HepG2 (cell line): Measurements from ENCODE around the gene ZSWIM7.

Experiments
- ELF1 ChIP-seq: sonication (generic); formaldehyde crosslinking; IDR thresholded peaks from 2 replicates; pipeline ENCODE4 v1.4.0; 2020; ENCODE audit warnings: missing genetic modification reagents
- ELK4 ChIP-seq: sonication (generic); formaldehyde crosslinking; IDR thresholded peaks from 2 replicates; pipeline ENCODE4 v1.9.0; 2021; ENCODE audit warnings: missing genetic modification reagents, borderline replicate concordance
- FOXJ3 ChIP-seq: sonication (generic); formaldehyde crosslinking; IDR thresholded peaks from 2 replicates; pipeline ENCODE4 v1.4.0; 2020; ENCODE audit warnings: missing genetic modification reagents, mild to moderate bottlenecking, borderline replicate concordance
- HDAC1 ChIP-seq: sonication (generic); formaldehyde crosslinking; IDR thresholded peaks from 2 replicates; pipeline ENCODE4 v1.5.1; 2020; ENCODE audit warnings: mild to moderate bottlenecking, missing genetic modification reagents
- MYC ChIP-seq: sonication (generic); formaldehyde crosslinking; IDR thresholded peaks from 2 replicates; pipeline ENCODE4 v1.9.0; 2021; ENCODE audit warnings: missing genetic modification reagents, borderline replicate concordance
- SMC3 ChIP-seq: IDR thresholded peaks from 2 replicates; pipeline ENCODE4 v1.6.1; 2011; ENCODE audit warnings: low read length, improper control_type of control experiment
- ZBTB2 ChIP-seq: sonication (generic); formaldehyde crosslinking; IDR thresholded peaks from 2 replicates; pipeline ENCODE4 v1.8.0; 2022; ENCODE audit warnings: low read depth, missing genetic modification reagents
- ZBTB20 ChIP-seq: sonication (generic); formaldehyde crosslinking; IDR thresholded peaks from 2 replicates; pipeline ENCODE4 v1.8.1; 2023; ENCODE audit warnings: missing genetic modification reagents, low read depth, mild to moderate bottlenecking, borderline replicate concordance
- ZNF143 ChIP-seq: sonication (generic); formaldehyde crosslinking; IDR thresholded peaks from 2 replicates; pipeline ENCODE4 v1.4.0; 2020; ENCODE audit warnings: missing genetic modification reagents
- TF ChIP-seq, protein P1 (sequence below): sonication (generic); formaldehyde crosslinking; IDR thresholded peaks from 2 replicates; pipeline ENCODE4 v1.4.0; 2020; ENCODE audit warnings: missing genetic modification reagents
- TF ChIP-seq, protein P2 (sequence below): sonication (generic); formaldehyde crosslinking; IDR thresholded peaks from 2 replicates; pipeline ENCODE4 v1.4.0; 2020; ENCODE audit warnings: missing genetic modification reagents

GRCh38 chr17:16044487-16044886, 45.0 kb upstream of the ZSWIM7 start:
- TF ChIP-seq ZNF143 (CRISPR knock-in tag) (no peak), ELK4 (CRISPR knock-in tag) (no peak), FOXJ3 (CRISPR knock-in tag) (no peak), ZBTB2 (CRISPR knock-in tag) (no peak), SMC3 (no peak), MYC (CRISPR knock-in tag) (no peak), HDAC1 (no peak), ELF1 (CRISPR knock-in tag) (no peak), ZBTB20 (CRISPR knock-in tag) (no peak)
- TF ChIP-seq, protein P1, sequence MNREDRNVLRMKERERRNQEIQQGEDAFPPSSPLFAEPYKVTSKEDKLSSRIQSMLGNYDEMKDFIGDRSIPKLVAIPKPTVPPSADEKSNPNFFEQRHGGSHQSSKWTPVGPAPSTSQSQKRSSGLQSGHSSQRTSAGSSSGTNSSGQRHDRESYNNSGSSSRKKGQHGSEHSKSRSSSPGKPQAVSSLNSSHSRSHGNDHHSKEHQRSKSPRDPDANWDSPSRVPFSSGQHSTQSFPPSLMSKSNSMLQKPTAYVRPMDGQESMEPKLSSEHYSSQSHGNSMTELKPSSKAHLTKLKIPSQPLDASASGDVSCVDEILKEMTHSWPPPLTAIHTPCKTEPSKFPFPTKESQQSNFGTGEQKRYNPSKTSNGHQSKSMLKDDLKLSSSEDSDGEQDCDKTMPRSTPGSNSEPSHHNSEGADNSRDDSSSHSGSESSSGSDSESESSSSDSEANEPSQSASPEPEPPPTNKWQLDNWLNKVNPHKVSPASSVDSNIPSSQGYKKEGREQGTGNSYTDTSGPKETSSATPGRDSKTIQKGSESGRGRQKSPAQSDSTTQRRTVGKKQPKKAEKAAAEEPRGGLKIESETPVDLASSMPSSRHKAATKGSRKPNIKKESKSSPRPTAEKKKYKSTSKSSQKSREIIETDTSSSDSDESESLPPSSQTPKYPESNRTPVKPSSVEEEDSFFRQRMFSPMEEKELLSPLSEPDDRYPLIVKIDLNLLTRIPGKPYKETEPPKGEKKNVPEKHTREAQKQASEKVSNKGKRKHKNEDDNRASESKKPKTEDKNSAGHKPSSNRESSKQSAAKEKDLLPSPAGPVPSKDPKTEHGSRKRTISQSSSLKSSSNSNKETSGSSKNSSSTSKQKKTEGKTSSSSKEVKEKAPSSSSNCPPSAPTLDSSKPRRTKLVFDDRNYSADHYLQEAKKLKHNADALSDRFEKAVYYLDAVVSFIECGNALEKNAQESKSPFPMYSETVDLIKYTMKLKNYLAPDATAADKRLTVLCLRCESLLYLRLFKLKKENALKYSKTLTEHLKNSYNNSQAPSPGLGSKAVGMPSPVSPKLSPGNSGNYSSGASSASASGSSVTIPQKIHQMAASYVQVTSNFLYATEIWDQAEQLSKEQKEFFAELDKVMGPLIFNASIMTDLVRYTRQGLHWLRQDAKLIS: no peak
- TF ChIP-seq, protein P2, sequence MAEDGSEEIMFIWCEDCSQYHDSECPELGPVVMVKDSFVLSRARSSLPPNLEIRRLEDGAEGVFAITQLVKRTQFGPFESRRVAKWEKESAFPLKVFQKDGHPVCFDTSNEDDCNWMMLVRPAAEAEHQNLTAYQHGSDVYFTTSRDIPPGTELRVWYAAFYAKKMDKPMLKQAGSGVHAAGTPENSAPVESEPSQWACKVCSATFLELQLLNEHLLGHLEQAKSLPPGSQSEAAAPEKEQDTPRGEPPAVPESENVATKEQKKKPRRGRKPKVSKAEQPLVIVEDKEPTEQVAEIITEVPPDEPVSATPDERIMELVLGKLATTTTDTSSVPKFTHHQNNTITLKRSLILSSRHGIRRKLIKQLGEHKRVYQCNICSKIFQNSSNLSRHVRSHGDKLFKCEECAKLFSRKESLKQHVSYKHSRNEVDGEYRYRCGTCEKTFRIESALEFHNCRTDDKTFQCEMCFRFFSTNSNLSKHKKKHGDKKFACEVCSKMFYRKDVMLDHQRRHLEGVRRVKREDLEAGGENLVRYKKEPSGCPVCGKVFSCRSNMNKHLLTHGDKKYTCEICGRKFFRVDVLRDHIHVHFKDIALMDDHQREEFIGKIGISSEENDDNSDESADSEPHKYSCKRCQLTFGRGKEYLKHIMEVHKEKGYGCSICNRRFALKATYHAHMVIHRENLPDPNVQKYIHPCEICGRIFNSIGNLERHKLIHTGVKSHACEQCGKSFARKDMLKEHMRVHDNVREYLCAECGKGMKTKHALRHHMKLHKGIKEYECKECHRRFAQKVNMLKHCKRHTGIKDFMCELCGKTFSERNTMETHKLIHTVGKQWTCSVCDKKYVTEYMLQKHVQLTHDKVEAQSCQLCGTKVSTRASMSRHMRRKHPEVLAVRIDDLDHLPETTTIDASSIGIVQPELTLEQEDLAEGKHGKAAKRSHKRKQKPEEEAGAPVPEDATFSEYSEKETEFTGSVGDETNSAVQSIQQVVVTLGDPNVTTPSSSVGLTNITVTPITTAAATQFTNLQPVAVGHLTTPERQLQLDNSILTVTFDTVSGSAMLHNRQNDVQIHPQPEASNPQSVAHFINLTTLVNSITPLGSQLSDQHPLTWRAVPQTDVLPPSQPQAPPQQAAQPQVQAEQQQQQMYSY: no peak
